ENCODE data around the gene MAGEB16.

GRCh38 chrX:35809781-35810180 is 11.6 kb downstream of the MAGEB16 start:
- no peak for TF ChIP-seq EZH2 (IDR thresholded peaks at IDR 0.05)
- TF ChIP-seq POLR2AphosphoS5 (IDR thresholded peaks at IDR 0.05; ENCODE audit: borderline replicate concordance, low read depth, low read length) = no peak

All from SK-N-MC (cell line).